Duodenal mucosa (tissue), 2 donors: ENCODE measurements around the gene PITRM1.

Source experiments
- H3K27ac ChIP-seq: one replicate; pipeline ENCODE4 v1.7.0; 2013; ENCODE audit warnings: low read depth, low read length
- H3K27me3 ChIP-seq, 2 donors: one replicate each; pipeline ENCODE4 v1.7.0; 2013; ENCODE audit warnings: low read length in 2 of 2, control low read depth in 1 of 2; ENCODE audit not compliant: insufficient read depth in 2 of 2, control insufficient read depth in 1 of 2
- H3K36me3 ChIP-seq, 2 donors: one replicate each; pipeline ENCODE4 v1.7.0; 2013; ENCODE audit warnings: low read length in 2 of 2, control low read depth in 1 of 2; ENCODE audit not compliant: insufficient read depth in 2 of 2, control insufficient read depth in 1 of 2
- H3K4me1 ChIP-seq, 2 donors: one replicate each; pipeline ENCODE4 v1.7.0; 2013; ENCODE audit warnings: low read length in 2 of 2, control low read depth in 1 of 2; ENCODE audit not compliant: insufficient read depth in 2 of 2, control insufficient read depth in 1 of 2
- H3K4me3 ChIP-seq, 2 donors: one replicate each; pipeline ENCODE4 v1.7.0; 2013; ENCODE audit warnings: low read length in 2 of 2, low read depth in 1 of 2
- H3K9ac ChIP-seq, 2 donors: one replicate each; pipeline ENCODE4 v1.7.0; 2013; ENCODE audit warnings: low read length in 2 of 2, low read depth in 1 of 2
- H3K9me3 ChIP-seq, 2 donors: one replicate each; pipeline ENCODE4 v1.7.0; 2013; ENCODE audit warnings: low read length in 2 of 2, control low read depth in 1 of 2; ENCODE audit not compliant: control insufficient read depth in 1 of 2

Gene PITRM1

DNA sequence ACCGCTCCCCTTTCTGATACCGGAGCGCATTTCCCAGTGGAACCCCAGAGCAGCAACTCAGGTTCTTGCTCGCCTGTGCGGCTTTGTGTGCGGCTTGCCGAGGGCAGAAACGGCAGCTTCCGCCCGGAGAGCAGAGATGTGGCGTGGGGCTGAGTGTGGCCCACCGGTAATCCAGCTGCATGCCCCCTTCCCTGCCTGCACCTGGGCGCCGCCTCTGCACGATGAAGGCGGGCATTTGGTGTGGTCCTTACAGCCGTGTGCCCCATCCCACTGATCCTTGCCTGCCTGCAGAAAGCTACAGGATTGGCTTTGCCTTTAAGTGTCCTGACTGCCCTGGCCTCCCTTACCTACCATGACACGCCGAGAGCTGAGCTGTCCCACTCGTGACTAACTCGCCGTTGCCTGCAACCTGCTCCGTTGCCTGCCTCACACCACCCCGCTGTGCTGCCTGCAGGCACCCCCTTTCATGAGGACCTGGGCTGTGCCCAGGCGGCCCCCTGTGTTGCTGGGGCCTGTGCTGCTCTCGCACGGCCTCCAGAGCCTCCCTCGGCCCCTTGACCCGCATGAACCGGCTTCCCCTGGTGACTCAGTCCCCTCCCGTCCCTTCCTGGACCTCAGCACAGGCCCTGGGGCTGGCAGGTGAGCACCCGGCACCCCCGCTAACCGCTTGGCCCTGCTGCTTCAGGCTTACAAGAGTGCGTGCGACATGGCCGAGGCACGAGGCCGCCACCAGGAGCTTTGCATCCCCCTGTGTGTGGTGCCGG, 48.0 kb downstream of the PITRM1 start:
- H3K9ac ChIP-seq = no peak overlapping the region
- H3K4me1 ChIP-seq = peaks cover 8 to 11% of the 10 kb centered on the region in 2 donors
- H3K4me3 ChIP-seq = no peak overlapping the region
- H3K27ac ChIP-seq = no peak overlapping the region
- H3K27me3 ChIP-seq = no peaks in the 10 kb centered on the region
- peaks cover 12 to 43% of the 10 kb centered on the region in 2 donors for H3K36me3 ChIP-seq
- H3K9me3 ChIP-seq = no peaks in the 10 kb centered on the region

DNA sequence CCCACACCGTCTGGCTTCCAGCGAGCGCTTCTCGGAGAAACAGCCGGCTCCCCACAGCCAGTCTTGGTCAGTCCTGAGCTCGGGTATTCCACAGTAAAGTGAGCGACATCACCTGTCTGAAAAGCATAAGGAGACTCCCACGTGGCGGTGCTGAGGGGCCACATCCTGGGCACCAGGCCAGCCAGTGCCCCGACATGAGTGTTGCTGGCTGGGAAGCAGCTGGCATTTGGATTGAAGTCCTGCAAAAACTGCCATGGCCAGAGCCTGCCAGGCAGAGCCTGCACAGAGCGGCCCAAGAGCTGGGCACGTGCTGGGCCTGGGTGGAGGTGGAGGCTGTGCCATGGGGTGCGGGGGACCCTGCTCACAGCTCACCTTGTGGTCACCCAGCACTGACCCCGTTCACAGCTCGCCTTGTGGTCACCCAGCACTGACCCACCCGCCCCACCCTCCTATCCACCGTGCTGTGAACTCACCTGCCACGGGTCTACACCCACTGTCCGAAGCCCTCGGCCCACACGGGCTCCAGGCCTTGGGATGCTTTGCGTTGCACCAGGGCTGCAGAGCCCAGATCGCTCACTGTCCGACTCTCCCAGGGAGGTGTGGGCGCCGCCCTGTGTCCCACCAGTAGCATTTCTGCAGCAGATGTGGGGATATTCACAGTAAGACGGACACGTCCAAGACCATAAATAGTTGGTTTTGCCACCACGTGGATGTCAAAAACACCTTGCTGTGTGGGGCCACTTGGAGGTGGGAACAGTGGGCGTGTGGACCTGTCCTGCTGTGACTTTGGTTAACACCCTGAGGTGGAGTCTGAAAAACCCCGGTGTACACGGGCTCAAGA, 48.8 kb downstream of the PITRM1 start:
- Histone ChIP-seq H3K27me3 (no peaks in the 10 kb centered on the region), H3K27ac (no peak overlapping the region), H3K36me3 (peaks cover 12 to 45% of the 10 kb centered on the region in 2 donors), H3K9me3 (no peaks in the 10 kb centered on the region), H3K4me1 (peaks cover 8 to 11% of the 10 kb centered on the region in 2 donors), H3K4me3 (no peak overlapping the region), H3K9ac (no peak overlapping the region)

DNA sequence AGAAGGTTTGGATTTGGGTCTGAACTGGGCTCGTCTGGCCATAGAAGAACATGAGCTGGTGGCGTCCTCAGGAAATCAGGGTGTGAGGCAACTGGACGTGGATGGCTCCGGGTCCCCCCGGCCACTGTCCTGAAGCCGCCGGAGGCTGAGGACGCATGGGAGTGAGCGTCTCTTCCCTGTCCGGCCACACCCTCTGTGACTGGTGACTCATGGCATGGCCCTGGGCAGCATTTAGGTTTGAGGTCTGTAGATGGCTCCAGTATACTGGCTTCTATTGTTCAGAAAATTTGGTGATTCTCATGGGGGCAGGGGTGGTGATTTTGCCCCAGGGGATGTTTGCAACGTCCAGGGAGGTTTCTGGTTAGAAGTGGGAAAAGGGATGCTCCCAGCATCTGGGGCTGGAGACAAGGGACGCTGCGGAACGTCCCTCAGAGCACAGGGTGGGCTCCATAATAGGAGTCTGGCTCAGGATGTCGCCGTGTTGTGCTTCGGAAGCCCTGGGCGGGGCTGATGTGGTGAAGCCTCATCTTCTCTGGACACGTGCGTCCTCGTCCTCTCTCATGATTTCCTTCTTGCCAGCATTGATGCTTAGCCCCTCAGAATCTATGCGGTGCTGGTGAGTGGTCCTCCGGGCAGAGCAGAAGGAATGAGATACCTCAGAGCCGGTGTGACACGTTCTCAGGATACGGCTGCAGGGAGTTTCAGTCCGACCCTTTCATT, 49.9 kb downstream of the PITRM1 start:
- H3K9me3 ChIP-seq = no peaks in the 10 kb centered on the region
- peaks cover 15 to 50% of the 10 kb centered on the region in 2 donors for H3K36me3 ChIP-seq
- no peak overlapping the region for H3K9ac ChIP-seq
- H3K4me1 ChIP-seq = peaks cover 8 to 11% of the 10 kb centered on the region in 2 donors
- H3K27me3 ChIP-seq = no peaks in the 10 kb centered on the region
- no peak overlapping the region for H3K27ac ChIP-seq
- H3K4me3 ChIP-seq = no peak overlapping the region

- Histone ChIP-seq H3K9me3 (no peaks in the 10 kb centered on the region), H3K36me3 (peaks cover 18 to 56% of the 10 kb centered on the region in 2 donors), H3K27ac (no peak overlapping the region), H3K27me3 (no peaks in the 10 kb centered on the region), H3K4me1 (peaks cover 7 to 8% of the 10 kb centered on the region in 2 donors), H3K4me3 (no peak overlapping the region), H3K9ac (no peak overlapping the region)
Measured at GRCh38 chr10:3122034-3122433, 50.5 kb downstream of the PITRM1 start.

- no peaks in the 10 kb centered on the region for H3K9me3 ChIP-seq
- no peaks in the 10 kb centered on the region for H3K4me1 ChIP-seq
- H3K27me3 ChIP-seq = no peaks in the 10 kb centered on the region
- H3K9ac ChIP-seq = no peak overlapping the region
- no peak overlapping the region for H3K4me3 ChIP-seq
- H3K36me3 ChIP-seq = peaks cover 18 to 64% of the 10 kb centered on the region in 2 donors
- no peak overlapping the region for H3K27ac ChIP-seq
Measured at GRCh38 chr10:3119796-3120459, 52.7 kb downstream of the PITRM1 start.

DNA sequence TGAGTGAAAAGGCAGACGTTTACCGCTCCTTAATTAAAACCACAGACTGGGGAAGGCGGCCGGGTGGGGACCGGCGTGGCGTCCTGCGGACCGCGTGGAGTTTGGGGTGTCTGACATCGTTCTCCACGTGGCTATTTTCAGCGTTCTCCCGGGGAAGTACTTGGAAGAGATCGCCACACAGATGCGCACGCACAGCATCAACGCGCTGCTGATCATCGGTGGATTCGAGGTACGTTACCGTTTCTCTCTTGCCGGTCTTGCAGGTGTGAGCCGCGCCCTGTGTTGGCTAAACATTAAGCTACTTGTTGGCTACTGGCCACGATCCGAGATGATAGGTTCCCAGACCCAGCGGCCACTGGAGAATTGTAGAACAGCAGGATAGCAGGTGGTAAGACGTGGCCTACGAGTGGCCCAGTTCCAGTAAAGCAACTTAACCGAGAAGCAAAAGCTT, 53.9 kb downstream of the PITRM1 start:
- peaks cover 16 to 62% of the 10 kb centered on the region in 2 donors for H3K36me3 ChIP-seq

DNA sequence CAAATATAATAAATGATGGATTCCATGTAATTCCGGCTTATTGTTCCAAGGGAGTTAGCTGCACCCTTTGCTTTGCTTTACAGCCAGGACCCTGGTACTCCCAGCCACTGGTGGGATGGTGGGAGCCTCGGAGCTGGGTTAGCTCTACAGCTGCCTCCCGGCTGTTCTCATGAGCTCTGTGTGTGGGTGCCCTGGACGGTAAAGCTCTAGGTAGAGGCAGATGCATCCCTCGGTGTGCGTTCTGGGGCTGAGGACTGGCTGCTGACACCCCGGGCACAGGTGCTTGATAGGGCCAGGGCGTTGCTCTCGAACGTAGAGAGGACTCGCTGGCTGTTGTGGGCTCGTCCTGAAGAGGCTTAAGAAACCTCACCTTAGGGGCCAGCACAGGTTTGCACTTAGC, 55.1 kb downstream of the PITRM1 start:
- no peak overlapping the region for H3K9ac ChIP-seq
- H3K4me3 ChIP-seq = no peak overlapping the region
- no peaks in the 10 kb centered on the region for H3K4me1 ChIP-seq
- no peaks in the 10 kb centered on the region for H3K9me3 ChIP-seq
- H3K27ac ChIP-seq = no peak overlapping the region
- H3K27me3 ChIP-seq = no peaks in the 10 kb centered on the region
- H3K36me3 ChIP-seq = peaks cover 12 to 61% of the 10 kb centered on the region in 2 donors

More for the DNA sequence above, 53.9 kb downstream of the PITRM1 start:
- Histone ChIP-seq H3K9me3 (no peaks in the 10 kb centered on the region), H3K4me1 (no peaks in the 10 kb centered on the region), H3K27ac (no peak overlapping the region), H3K9ac (no peak overlapping the region), H3K27me3 (no peaks in the 10 kb centered on the region), H3K4me3 (no peak overlapping the region)

GRCh38 chr10:3116508-3117100, 56.0 kb downstream of the PITRM1 start:
- Histone ChIP-seq H3K36me3 (peaks cover 20 to 59% of the 10 kb centered on the region in 2 donors), H3K9me3 (no peaks in the 10 kb centered on the region), H3K27ac (no peak overlapping the region)

GRCh38 chr10:3115685-3116084, 56.9 kb downstream of the PITRM1 start:
- Histone ChIP-seq H3K9ac (no peak overlapping the region), H3K4me3 (no peak overlapping the region), H3K27me3 (no peaks in the 10 kb centered on the region), H3K36me3 (peaks cover 27 to 67% of the 10 kb centered on the region in 2 donors), H3K9me3 (no peaks in the 10 kb centered on the region), H3K27ac (no peak overlapping the region), H3K4me1 (no peaks in the 10 kb centered on the region)

More at GRCh38 chr10:3116508-3117100, 56.0 kb downstream of the PITRM1 start:
- Histone ChIP-seq H3K4me1 (no peaks in the 10 kb centered on the region), H3K27me3 (no peaks in the 10 kb centered on the region), H3K4me3 (no peak overlapping the region), H3K9ac (no peak overlapping the region)
